ENCODE measurements around the gene ZNF865. TPM values are rescaled to one million over a fixed set of nuclear protein-coding genes. Genes with fewer than 3 reads are reported as not detected.

The ZNF865 gene
- polyA plus RNA-seq, 1 donor (not counting 4 experiments of a cell fraction or from before 2014, with no cell fraction given), result 1.1 TPM

DNA sequence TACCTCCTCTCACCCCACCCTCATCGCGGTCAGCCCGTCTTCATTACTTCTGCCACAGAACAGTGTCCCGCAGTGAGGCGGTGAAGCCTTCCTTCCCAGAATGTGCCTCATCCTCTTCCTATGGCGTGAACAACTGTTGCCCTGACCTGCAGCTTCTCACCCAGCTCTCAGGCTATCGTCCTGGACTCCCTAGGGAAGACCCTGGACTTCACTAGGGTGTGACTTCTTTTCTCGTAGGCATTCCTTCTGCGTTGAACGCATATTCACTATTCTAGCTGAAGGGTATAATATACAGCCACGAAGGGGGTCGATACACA is 982 bp downstream of the ZNF865 start:
- peak overlapping the region; percentile 45 for H3K27ac ChIP-seq (ENCODE audit: control insufficient read depth, insufficient read depth, low read length)
- H3K4me1 ChIP-seq (ENCODE audit: control insufficient read depth, extremely low read depth, insufficient read depth, low read length), result peaks cover 16% of the 10 kb centered on the region
- peak overlapping the region; percentile 9 for H2AFZ ChIP-seq (ENCODE audit: control insufficient read depth, low read length)
- no peak for DNase-seq (ENCODE audit: low read depth, low spot score)
- no peaks in the 10 kb centered on the region for H3K27me3 ChIP-seq (ENCODE audit: control insufficient read depth, extremely low read depth, insufficient read depth, low read length)
- no peaks in the 10 kb centered on the region for H3K9me1 ChIP-seq (ENCODE audit: control insufficient read depth, extremely low read depth, insufficient read depth, low read length)
- peaks cover 49% of the 10 kb centered on the region for H3K79me2 ChIP-seq (ENCODE audit: control insufficient read depth, insufficient read depth, low read length)
- H3K36me3 ChIP-seq (ENCODE audit: control insufficient read depth in 2 of 2, extremely low read depth in 1 of 2, insufficient read depth in 2 of 2, low read length in 2 of 2), result peaks cover 11 to 14% of the 10 kb centered on the region in 2 experiments
- H3K9me3 ChIP-seq (ENCODE audit: control insufficient read depth, low read depth, low read length), result no peaks in the 10 kb centered on the region
- peak overlapping the region; percentile 61 to 73 (median 72) for H3K4me3 ChIP-seq (ENCODE audit: control insufficient read depth in 2 of 3, extremely low read depth in 1 of 3, insufficient read depth in 2 of 3, low read depth in 1 of 3, low read length in 3 of 3)
- peak overlapping the region; percentile 84 for H3K9ac ChIP-seq (ENCODE audit: control insufficient read depth, extremely low read depth, insufficient read depth, low read length)
- TF ChIP-seq EZH2 (IDR thresholded peaks at IDR 0.05; ENCODE audit: low read length), result no peak
- TF ChIP-seq, protein P1, sequence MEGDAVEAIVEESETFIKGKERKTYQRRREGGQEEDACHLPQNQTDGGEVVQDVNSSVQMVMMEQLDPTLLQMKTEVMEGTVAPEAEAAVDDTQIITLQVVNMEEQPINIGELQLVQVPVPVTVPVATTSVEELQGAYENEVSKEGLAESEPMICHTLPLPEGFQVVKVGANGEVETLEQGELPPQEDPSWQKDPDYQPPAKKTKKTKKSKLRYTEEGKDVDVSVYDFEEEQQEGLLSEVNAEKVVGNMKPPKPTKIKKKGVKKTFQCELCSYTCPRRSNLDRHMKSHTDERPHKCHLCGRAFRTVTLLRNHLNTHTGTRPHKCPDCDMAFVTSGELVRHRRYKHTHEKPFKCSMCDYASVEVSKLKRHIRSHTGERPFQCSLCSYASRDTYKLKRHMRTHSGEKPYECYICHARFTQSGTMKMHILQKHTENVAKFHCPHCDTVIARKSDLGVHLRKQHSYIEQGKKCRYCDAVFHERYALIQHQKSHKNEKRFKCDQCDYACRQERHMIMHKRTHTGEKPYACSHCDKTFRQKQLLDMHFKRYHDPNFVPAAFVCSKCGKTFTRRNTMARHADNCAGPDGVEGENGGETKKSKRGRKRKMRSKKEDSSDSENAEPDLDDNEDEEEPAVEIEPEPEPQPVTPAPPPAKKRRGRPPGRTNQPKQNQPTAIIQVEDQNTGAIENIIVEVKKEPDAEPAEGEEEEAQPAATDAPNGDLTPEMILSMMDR (optimal IDR thresholded peaks at IDR 0.05 in 1 of 3, IDR thresholded peaks at IDR 0.05 in 1 of 3, conservative IDR thresholded peaks at IDR 0.05 in 1 of 3; ENCODE audit: extremely low read depth in 1 of 3, insufficient read depth in 2 of 3, low read length in 3 of 3), result no peak
- no peak for FAIRE-seq
- dilution Hi-C loops (cut with MboI; ENCODE audit: extremely low pct_ligation_motif_present, low sequenced_read_pairs), result no loop called here
- H4K20me1 ChIP-seq (ENCODE audit: control insufficient read depth, extremely low read depth, insufficient read depth, low read length), result no peaks in the 10 kb centered on the region
- peak overlapping the region; percentile 80 for H3K4me2 ChIP-seq (ENCODE audit: control insufficient read depth, extremely low read depth, insufficient read depth, low read depth, low read length)

GRCh38 chr19:55606817-55607216 is 1.4 kb downstream of the ZNF865 start:
- no peak for DNase-seq (ENCODE audit: low read depth, low spot score)

More at GRCh38 chr19:55606817-55607216, 1.4 kb downstream of the ZNF865 start:
- peak overlapping the region; percentile 80 for H3K4me2 ChIP-seq (ENCODE audit: control insufficient read depth, extremely low read depth, insufficient read depth, low read depth, low read length)
- peak overlapping the region; percentile 84 for H3K9ac ChIP-seq (ENCODE audit: control insufficient read depth, extremely low read depth, insufficient read depth, low read length)
- no peak overlapping the region for H2AFZ ChIP-seq (ENCODE audit: control insufficient read depth, low read length)
- peaks cover 11 to 14% of the 10 kb centered on the region in 2 experiments for H3K36me3 ChIP-seq (ENCODE audit: control insufficient read depth in 2 of 2, extremely low read depth in 1 of 2, insufficient read depth in 2 of 2, low read length in 2 of 2)
- TF ChIP-seq, protein P1 (optimal IDR thresholded peaks at IDR 0.05 in 1 of 3, IDR thresholded peaks at IDR 0.05 in 1 of 3, conservative IDR thresholded peaks at IDR 0.05 in 1 of 3; ENCODE audit: extremely low read depth in 1 of 3, insufficient read depth in 2 of 3, low read length in 3 of 3), result no peak
- TF ChIP-seq EZH2 (IDR thresholded peaks at IDR 0.05; ENCODE audit: low read length), result no peak
- peaks cover 14% of the 10 kb centered on the region for H3K4me1 ChIP-seq (ENCODE audit: control insufficient read depth, extremely low read depth, insufficient read depth, low read length)
- H4K20me1 ChIP-seq (ENCODE audit: control insufficient read depth, extremely low read depth, insufficient read depth, low read length), result no peaks in the 10 kb centered on the region
- dilution Hi-C loops (cut with MboI; ENCODE audit: extremely low pct_ligation_motif_present, low sequenced_read_pairs), result no loop called here
- FAIRE-seq, result no peak
- no peaks in the 10 kb centered on the region for H3K27me3 ChIP-seq (ENCODE audit: control insufficient read depth, extremely low read depth, insufficient read depth, low read length)
- H3K27ac ChIP-seq (ENCODE audit: control insufficient read depth, insufficient read depth, low read length), result peak overlapping the region; percentile 45
- peak overlapping the region; percentile 61 to 73 (median 72) for H3K4me3 ChIP-seq (ENCODE audit: control insufficient read depth in 2 of 3, extremely low read depth in 1 of 3, insufficient read depth in 2 of 3, low read depth in 1 of 3, low read length in 3 of 3)
- H3K9me1 ChIP-seq (ENCODE audit: control insufficient read depth, extremely low read depth, insufficient read depth, low read length), result no peaks in the 10 kb centered on the region
- peaks cover 52% of the 10 kb centered on the region for H3K79me2 ChIP-seq (ENCODE audit: control insufficient read depth, insufficient read depth, low read length)
- no peaks in the 10 kb centered on the region for H3K9me3 ChIP-seq (ENCODE audit: control insufficient read depth, low read depth, low read length)
